GM12892 (cell line): ENCODE results near the gene ANKRD27.

Source experiments
- POLR2A ChIP-seq: IDR thresholded peaks from 2 replicates; pipeline ENCODE4 v1.6.1; 2011; ENCODE audit warnings: low read depth, low read length, control low read depth
- POLR2AphosphoS5 ChIP-seq: IDR thresholded peaks from 2 replicates; pipeline ENCODE4 v1.6.1; 2011; ENCODE audit warnings: low read depth, low read length, control low read depth
- TAF1 ChIP-seq: IDR thresholded peaks from 2 replicates; pipeline ENCODE4 v1.6.1; 2011; ENCODE audit warnings: low read depth, mild to moderate bottlenecking, control low read depth, low read length, borderline replicate concordance

DNA sequence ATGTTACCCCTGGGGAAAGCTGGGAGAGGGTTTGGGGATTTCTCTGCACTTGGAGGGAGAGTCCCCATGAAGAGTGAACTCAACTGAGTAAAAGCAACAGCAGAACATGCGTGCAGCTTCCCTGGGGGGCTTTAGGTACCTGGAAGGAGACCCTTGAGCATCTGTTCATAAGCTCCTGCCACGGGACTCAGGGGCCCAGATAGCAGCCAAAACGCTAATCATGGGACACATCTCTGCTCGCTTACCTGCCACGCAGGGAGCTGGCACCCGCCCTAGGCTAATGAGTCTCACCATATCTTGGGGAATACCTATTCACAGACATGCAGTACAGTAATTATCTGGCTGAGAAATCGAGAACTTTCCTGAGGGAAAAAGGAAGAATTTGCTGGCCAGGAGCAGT, 60.1 kb downstream of the ANKRD27 start:
- TF ChIP-seq TAF1 (no peak), POLR2A (no peak), POLR2AphosphoS5 (no peak)
